Body of pancreas (tissue), 4 donors: ENCODE measurements around the gene FBXW12.

ENCODE experiments used
- CTCF ChIP-seq, 7 experiments: fragments of 450-650 bp in 4 of 7; fragments of 200-600 bp in 3 of 7; sonication (generic) in 3 of 7; IDR thresholded peaks; one replicate each; pipeline ENCODE4 v1.5.1; 2016 to 2019; ENCODE audit warnings: antibody characterized with exemption in 7 of 7
- POLR2A ChIP-seq, 3 donors: fragments of 450-650 bp; IDR thresholded peaks; one replicate each; pipeline ENCODE4 v1.6.1; 2016; ENCODE audit warnings: antibody characterized with exemption in 3 of 3, mild to moderate bottlenecking in 2 of 3

DNA sequence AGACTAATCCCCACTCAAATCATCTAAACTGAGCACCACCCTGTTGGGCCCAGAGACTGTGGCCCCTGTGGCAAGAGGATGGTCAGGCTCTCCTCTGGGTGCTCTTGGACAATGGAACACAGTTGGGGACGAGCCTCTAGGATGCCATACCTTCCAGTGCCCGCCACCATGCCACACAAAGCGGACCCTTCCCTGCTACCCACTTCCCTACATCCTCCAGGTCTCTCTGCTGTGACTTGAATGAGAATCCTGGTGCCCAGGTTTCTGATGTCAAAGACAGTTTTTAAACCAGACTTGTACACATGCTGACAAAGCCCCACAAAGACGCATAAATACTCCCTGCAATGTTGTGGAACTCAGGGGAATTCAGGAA is 63.2 kb downstream of the FBXW12 start:
- no peak for TF ChIP-seq CTCF (IDR thresholded peaks at IDR 0.05)
- no peak for TF ChIP-seq POLR2A (IDR thresholded peaks at IDR 0.05)
